Progenitor cell of endocrine pancreas (in vitro differentiated cells): Measurements from ENCODE around the gene PTPRM. TPM values are rescaled to one million over a fixed set of nuclear protein-coding genes. Genes with fewer than 3 reads are reported as not detected.

ENCODE experiments used
- DNase-seq: peaks from one replicate; pipeline ENCODE4 v3.0.0; 2021; ENCODE audit warnings: low spot score; ENCODE audit not compliant: unreplicated experiment
- H3K27ac Mint-ChIP-seq: 2 replicates; pipeline ENCODE4 v1.8.0; 2021; ENCODE audit warnings: mild to moderate bottlenecking, moderate library complexity, mixed read lengths
- H3K27me3 Mint-ChIP-seq: 2 replicates; pipeline ENCODE4 v1.8.0; 2021; ENCODE audit warnings: mixed read lengths
- H3K36me3 Mint-ChIP-seq: 2 replicates; pipeline ENCODE4 v1.8.0; 2022; ENCODE audit warnings: mixed read lengths; ENCODE audit not compliant: insufficient read depth
- H3K4me1 Mint-ChIP-seq: 2 replicates; pipeline ENCODE4 v1.8.0; 2021; ENCODE audit warnings: low read depth, mixed read lengths
- H3K4me3 Mint-ChIP-seq: 2 replicates; pipeline ENCODE4 v1.8.0; 2021; ENCODE audit warnings: low read depth, mild to moderate bottlenecking, moderate library complexity, mixed read lengths
- H3K9me3 Mint-ChIP-seq: 2 replicates; pipeline ENCODE4 v1.8.0; 2021; ENCODE audit warnings: low read depth, mixed read lengths
- CTCF ChIP-seq: fragments of 200-600 bp; sonication (generic); IDR thresholded peaks from one replicate; pipeline ENCODE4 v1.5.0; 2021; ENCODE audit warnings: antibody characterized with exemption, mild to moderate bottlenecking; ENCODE audit not compliant: unreplicated experiment
- total RNA-seq: library from RNA; stranded (reverse); gene quantifications from 2 replicates; pipeline ENCODE4 v1.2.1, GENCODE V29; 2021

PTPRM gene
- total RNA-seq, 1 donor from 2014 or later, result 23.2 TPM

- Mint-ChIP-seq H3K4me3 (no peak overlapping the region), H3K9me3 (no peaks in the 10 kb centered on the region), H3K27me3 (no peaks in the 10 kb centered on the region), H3K27ac (no peak overlapping the region), H3K4me1 (peaks cover 11% of the 10 kb centered on the region), H3K36me3 (no peaks in the 10 kb centered on the region)
- no peak for DNase-seq
- no peak for TF ChIP-seq CTCF
Measured at GRCh38 chr18:8031496-8031895, 464.4 kb downstream of the PTPRM start.

GRCh38 chr18:8034674-8035073 is 467.6 kb downstream of the PTPRM start:
- Mint-ChIP-seq H3K4me1 (peaks cover 5% of the 10 kb centered on the region), H3K27ac (no peak overlapping the region), H3K9me3 (no peaks in the 10 kb centered on the region), H3K27me3 (no peaks in the 10 kb centered on the region), H3K36me3 (no peaks in the 10 kb centered on the region), H3K4me3 (no peak overlapping the region)
- no peak for TF ChIP-seq CTCF
- DNase-seq, result no peak

- no peak for DNase-seq
- H3K27me3 Mint-ChIP-seq, result no peaks in the 10 kb centered on the region
- peaks cover under 1% of the 10 kb centered on the region for H3K4me1 Mint-ChIP-seq
- H3K4me3 Mint-ChIP-seq, result no peak overlapping the region
- TF ChIP-seq CTCF, result no peak
- no peak overlapping the region for H3K27ac Mint-ChIP-seq
- H3K36me3 Mint-ChIP-seq, result no peaks in the 10 kb centered on the region
- H3K9me3 Mint-ChIP-seq, result no peaks in the 10 kb centered on the region
Measured at GRCh38 chr18:8036551-8036950, 469.4 kb downstream of the PTPRM start.

- no peak for TF ChIP-seq CTCF
- Mint-ChIP-seq H3K27ac (no peak overlapping the region), H3K9me3 (no peaks in the 10 kb centered on the region), H3K27me3 (no peaks in the 10 kb centered on the region), H3K4me3 (no peak overlapping the region), H3K36me3 (no peaks in the 10 kb centered on the region), H3K4me1 (no peaks in the 10 kb centered on the region)
- no peak for DNase-seq
Measured at GRCh38 chr18:8037296-8037695, 470.2 kb downstream of the PTPRM start.

GRCh38 chr18:8040021-8040420 is 472.9 kb downstream of the PTPRM start:
- DNase-seq, result no peak
- TF ChIP-seq CTCF, result no peak
- no peaks in the 10 kb centered on the region for H3K36me3 Mint-ChIP-seq
- H3K4me1 Mint-ChIP-seq, result peaks cover 5% of the 10 kb centered on the region
- H3K27ac Mint-ChIP-seq, result no peak overlapping the region
- H3K4me3 Mint-ChIP-seq, result no peak overlapping the region
- H3K9me3 Mint-ChIP-seq, result no peaks in the 10 kb centered on the region
- H3K27me3 Mint-ChIP-seq, result no peaks in the 10 kb centered on the region
